Testis (tissue), 2 donors: ENCODE results near the gene TREH.
"Not testable (repeated sequence)": the region's sequence is repeated elsewhere in the genome, so short reads cannot be mapped to it uniquely, and the experiment has no call there.

Source experiments
- POLR2A ChIP-seq: fragments of 450-650 bp; IDR thresholded peaks from one replicate; pipeline ENCODE4 v1.6.1; 2017; ENCODE audit warnings: antibody characterized with exemption, mild to moderate bottlenecking, moderate library complexity
- TF ChIP-seq, protein P1 (sequence below), 3 experiments: fragments of 450-650 bp in 2 of 3; fragments of 200-600 bp in 1 of 3; sonication (generic) in 1 of 3; IDR thresholded peaks; one replicate each; pipeline ENCODE4 v1.5.1; 2016 to 2019; ENCODE audit warnings: antibody characterized with exemption in 3 of 3, mild to moderate bottlenecking in 2 of 3, moderate library complexity in 1 of 3

DNA sequence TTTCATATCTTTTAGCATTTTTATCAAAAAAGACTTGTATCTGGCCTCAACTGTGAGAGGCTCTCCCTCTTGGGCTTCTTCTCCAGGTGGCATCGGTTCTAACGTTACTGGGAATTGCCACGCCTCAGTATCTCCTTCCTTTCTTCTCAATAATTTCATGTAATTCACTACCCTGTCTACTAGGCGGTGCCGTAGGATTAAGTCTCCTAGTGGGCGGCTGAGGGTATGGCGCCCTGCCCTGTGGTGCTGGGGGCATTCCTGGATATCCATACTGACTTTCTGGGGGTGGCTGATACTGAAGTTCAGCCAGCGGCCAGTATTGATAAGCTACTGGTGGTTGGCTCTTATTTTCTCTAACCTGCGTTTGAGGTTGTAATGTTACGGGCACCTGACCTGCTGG, 48.7 kb upstream of the TREH start:
- TF ChIP-seq, protein P1, sequence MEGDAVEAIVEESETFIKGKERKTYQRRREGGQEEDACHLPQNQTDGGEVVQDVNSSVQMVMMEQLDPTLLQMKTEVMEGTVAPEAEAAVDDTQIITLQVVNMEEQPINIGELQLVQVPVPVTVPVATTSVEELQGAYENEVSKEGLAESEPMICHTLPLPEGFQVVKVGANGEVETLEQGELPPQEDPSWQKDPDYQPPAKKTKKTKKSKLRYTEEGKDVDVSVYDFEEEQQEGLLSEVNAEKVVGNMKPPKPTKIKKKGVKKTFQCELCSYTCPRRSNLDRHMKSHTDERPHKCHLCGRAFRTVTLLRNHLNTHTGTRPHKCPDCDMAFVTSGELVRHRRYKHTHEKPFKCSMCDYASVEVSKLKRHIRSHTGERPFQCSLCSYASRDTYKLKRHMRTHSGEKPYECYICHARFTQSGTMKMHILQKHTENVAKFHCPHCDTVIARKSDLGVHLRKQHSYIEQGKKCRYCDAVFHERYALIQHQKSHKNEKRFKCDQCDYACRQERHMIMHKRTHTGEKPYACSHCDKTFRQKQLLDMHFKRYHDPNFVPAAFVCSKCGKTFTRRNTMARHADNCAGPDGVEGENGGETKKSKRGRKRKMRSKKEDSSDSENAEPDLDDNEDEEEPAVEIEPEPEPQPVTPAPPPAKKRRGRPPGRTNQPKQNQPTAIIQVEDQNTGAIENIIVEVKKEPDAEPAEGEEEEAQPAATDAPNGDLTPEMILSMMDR (IDR thresholded peaks at IDR 0.05) = not testable (repeated sequence)
- not testable (repeated sequence) for TF ChIP-seq POLR2A
